ENCODE results near the gene RAD51B.

Gene RAD51B

GRCh38 chr14:68686205-68686465 lies 866.6 kb downstream of the RAD51B start:
- no peak for DNase-seq (ENCODE audit: low spot score)
- POLR2A ChIA-PET (ENCODE audit: low non-redundant PET) = no interaction called here
- no peak for TF ChIP-seq CTCF (conservative IDR thresholded peaks at IDR 0.05; ENCODE audit: low read depth)
- H3K27ac ChIP-seq = peak overlapping the region; percentile 86
- CTCF ChIA-PET = no interaction called here

- ChIA-PET CTCF (no interaction called here), POLR2A (ENCODE audit: low non-redundant PET) (interaction anchor here (0.5 kb wide), 1 partner anchor 148 kb away, joined by 5 read pairs; no protein-coding TSS in a partner anchor)
- H3K27ac ChIP-seq = peak overlapping the region; percentile 95
- no peak for DNase-seq (ENCODE audit: low spot score)
- no peak for TF ChIP-seq CTCF (conservative IDR thresholded peaks at IDR 0.05; ENCODE audit: low read depth)
These were observed 867.1 kb downstream of the RAD51B start for GRCh38 chr14:68686724-68687123.

- no peak for TF ChIP-seq CTCF (conservative IDR thresholded peaks at IDR 0.05; ENCODE audit: low read depth)
- ChIA-PET POLR2A (ENCODE audit: low non-redundant PET) (no interaction called here), CTCF (no interaction called here)
- peak overlapping the region; percentile 95 for H3K27ac ChIP-seq
- DNase-seq (ENCODE audit: low spot score) = peak; percentile 87
These were observed 868.2 kb downstream of the RAD51B start for GRCh38 chr14:68687746-68688145.

- ChIA-PET POLR2A (ENCODE audit: low non-redundant PET) (no interaction called here), CTCF (interaction anchor here (0.6 kb wide), 1 partner anchor 11 kb away, joined by 3 read pairs; no protein-coding TSS in a partner anchor)
- peak overlapping the region; percentile 95 for H3K27ac ChIP-seq
- TF ChIP-seq CTCF (conservative IDR thresholded peaks at IDR 0.05; ENCODE audit: low read depth) = no peak
- DNase-seq (ENCODE audit: low spot score) = no peak
These were observed 869.3 kb downstream of the RAD51B start for GRCh38 chr14:68688872-68689371.

- CTCF ChIA-PET = interaction anchor here (0.6 kb wide), 1 partner anchor 12 kb away, joined by 3 read pairs; no protein-coding TSS in a partner anchor
- POLR2A ChIA-PET (ENCODE audit: low non-redundant PET) = no interaction called here
- H3K27ac ChIP-seq = peak overlapping the region; percentile 95
- no peak for DNase-seq (ENCODE audit: low spot score)
- TF ChIP-seq CTCF (conservative IDR thresholded peaks at IDR 0.05; ENCODE audit: low read depth) = no peak
These were observed 869.9 kb downstream of the RAD51B start for GRCh38 chr14:68689511-68689910.

- DNase-seq (ENCODE audit: low spot score) = no peak
- CTCF ChIA-PET = no interaction called here
- POLR2A ChIA-PET (ENCODE audit: low non-redundant PET) = no interaction called here
- peak overlapping the region; percentile 95 for H3K27ac ChIP-seq
- TF ChIP-seq CTCF (conservative IDR thresholded peaks at IDR 0.05; ENCODE audit: low read depth) = no peak
These were observed 870.7 kb downstream of the RAD51B start for GRCh38 chr14:68690089-68690958.

Measured in RWPE1 (cell line).